GM21381 (cell line): ENCODE data around the gene KXD1.
"Not testable (repeated sequence)": the region's sequence is repeated elsewhere in the genome, so short reads cannot be mapped to it uniquely, and the experiment has no call there.

Experiments
- ATAC-seq: cut with Tn5 transposase; IDR thresholded peaks from one replicate; pipeline ENCODE4 v1.9.1; 2021; ENCODE audit warnings: mild to moderate bottlenecking, moderate library complexity; ENCODE audit not compliant: unreplicated experiment

Gene KXD1

DNA sequence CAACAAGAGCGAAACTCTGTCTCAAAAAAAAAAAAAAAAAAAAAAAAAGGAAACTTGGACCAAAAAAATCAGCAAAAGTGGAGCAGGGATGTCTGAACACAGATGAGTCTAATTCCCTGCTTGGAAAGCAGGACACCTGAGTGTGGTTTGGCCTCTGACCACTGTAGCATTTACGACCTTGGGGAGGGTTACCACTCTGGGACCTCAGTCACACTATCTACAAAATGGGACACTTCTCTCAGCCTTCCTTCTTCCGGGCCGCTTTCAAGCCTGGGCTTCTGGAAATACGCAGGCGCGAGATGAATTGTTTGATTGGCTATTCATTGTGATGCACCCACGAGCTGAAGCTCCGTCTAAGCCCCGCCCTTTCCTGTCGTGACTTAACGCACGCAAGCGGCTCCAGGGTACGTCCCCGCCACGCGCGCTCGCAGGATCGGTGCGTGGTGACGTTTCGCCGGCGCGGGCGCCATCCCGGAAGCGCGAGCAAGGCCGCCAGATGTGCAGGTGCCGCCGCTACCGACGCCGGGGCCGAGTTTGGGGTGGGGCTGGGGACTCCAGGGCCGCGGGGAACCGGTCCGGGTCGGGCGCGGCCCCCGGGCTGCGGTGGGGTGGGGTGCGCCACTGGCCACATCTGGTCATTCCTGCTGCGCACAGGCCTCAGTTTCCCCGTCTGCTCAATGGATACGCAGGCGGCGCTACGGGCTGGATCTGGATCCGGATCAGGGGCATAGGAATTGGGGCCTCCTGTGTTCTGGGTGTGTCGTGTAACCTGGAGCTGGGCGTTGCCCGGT lies at the start of gene KXD1:
KXD1 (plus strand) TSS at position 460 of the 791 bp plus-strand sequence. CDS start 4,187 bp downstream, outside the sequence.
- ATAC-seq = peak; percentile 95

DNA sequence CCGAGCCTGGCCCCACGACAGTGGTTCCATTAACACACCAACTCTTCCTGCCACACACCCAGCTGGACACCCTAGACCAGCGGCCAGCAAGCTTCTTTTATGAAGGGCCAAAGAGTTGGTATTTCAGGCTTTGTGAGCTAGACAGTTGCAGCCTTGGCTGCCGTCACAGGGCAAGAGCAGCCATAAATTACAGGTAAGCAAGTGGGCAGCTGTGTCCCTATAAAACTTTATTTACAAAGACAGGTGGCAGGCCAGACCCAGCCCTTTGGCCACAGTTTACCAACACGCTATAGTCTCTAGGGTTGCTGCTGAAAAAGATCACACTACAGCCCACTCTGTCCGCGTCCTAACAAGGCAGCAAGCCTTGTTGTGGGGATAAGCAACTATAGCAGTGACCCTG lies 49.1 kb upstream of the KXD1 start:
- ATAC-seq = no peak

GRCh38 chr19:18510216-18510615 lies 47.5 kb upstream of the KXD1 start:
- no peak for ATAC-seq

DNA sequence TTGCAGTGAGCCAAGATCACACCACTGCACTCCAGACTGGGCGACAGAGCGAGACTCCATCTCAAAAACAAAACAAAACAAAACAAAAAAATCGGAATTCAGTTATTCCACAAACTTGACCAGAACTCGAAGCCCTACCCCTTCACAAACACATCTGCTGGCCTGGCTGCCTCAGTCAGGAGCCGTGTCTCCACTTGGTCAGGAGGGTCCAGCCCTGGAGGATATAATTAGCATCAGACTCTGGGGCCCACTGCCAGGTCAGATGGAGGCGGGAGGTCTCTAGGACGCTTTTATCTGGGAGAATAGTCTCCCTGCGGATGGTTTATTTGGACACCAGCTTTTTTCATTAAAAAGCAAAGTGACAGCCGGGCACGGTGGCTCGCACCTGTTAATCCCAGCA lies 43.8 kb upstream of the KXD1 start:
- no peak for ATAC-seq

DNA sequence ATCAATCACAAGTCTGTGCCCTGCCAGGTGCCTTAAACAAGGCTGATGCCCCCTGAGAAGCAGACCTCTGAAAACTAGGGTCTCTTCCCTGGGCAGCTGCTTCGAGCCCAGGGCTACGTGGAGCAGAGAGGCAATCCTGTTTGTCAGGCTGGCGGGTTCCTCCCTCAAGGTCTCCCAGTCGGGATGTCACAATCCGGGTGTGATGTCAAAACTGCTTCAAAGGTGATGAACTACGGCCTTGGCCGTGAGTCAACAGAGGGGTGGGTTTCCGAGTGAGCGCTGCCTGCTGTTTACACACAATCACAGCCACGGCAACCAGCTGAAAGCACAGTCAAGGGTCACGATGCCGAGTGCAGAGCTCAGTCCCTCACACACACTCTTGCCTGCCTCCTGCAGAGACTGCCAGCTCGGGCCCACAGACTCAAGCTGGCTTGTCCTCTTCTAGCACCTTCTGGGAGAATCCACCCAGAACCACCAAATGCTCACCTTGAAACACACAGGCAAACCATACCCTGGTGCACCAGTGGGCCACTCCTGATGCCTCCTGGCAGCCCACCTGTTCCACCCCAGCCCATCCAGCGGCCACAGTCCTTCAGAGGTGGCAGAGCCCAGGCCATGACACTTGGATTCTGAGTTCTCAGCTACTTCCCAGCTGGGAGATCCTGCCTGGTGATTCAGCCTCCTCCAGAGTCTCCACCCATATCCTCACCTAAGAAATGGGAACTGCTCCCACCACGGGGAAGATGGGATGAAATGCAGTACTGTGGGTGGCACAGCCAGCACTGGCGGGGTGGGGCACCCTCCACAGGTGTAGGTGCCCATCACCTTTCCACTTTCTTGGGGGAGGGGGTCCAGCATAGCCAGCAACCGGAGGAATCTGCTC lies 42.6 kb upstream of the KXD1 start:
- ATAC-seq = no peak

GRCh38 chr19:18515959-18516358 lies 41.7 kb upstream of the KXD1 start:
- ATAC-seq = no peak

DNA sequence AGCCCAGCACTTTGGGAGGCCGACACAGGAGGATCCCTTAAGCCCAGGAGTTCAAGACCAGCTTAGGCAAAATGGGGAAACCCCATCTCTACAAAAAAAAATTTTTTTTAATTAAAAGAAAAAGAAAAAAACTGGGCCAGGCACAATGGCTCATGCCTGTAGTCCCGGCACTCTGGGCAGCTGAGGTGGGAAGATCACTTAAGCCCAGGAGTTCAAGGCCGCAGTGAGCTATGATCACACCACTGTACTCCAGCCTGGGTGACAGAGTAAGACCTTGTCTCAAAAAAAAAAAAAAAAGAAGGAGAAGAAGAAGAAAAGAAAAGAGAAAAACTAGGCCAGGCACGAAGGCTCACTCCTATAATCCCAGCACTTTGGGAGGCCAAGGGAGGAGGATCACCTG lies 40.1 kb upstream of the KXD1 start:
- ATAC-seq = no peak

DNA sequence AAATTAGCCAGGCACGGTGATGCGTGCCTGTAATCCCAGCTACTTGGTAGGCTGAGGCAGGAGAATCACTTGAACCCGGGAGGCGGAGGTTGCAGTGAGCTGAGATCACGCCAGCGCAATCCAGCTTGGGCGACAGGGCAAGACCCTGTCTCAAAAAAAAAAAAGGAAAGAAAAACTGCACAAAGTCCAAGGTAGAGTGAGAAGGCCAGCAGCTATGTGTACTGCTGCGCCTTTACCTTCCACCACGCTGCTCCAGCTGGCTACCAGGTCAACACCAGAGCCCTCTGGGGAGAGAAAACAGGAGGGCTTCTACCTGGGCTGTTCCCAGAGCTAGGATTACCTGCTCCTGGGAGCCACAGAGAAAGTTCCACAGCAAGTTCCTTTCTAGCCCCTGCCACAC lies 39.0 kb upstream of the KXD1 start:
- no peak for ATAC-seq

- no peak for ATAC-seq
Measured at GRCh38 chr19:18519962-18520847, 37.5 kb upstream of the KXD1 start.

DNA sequence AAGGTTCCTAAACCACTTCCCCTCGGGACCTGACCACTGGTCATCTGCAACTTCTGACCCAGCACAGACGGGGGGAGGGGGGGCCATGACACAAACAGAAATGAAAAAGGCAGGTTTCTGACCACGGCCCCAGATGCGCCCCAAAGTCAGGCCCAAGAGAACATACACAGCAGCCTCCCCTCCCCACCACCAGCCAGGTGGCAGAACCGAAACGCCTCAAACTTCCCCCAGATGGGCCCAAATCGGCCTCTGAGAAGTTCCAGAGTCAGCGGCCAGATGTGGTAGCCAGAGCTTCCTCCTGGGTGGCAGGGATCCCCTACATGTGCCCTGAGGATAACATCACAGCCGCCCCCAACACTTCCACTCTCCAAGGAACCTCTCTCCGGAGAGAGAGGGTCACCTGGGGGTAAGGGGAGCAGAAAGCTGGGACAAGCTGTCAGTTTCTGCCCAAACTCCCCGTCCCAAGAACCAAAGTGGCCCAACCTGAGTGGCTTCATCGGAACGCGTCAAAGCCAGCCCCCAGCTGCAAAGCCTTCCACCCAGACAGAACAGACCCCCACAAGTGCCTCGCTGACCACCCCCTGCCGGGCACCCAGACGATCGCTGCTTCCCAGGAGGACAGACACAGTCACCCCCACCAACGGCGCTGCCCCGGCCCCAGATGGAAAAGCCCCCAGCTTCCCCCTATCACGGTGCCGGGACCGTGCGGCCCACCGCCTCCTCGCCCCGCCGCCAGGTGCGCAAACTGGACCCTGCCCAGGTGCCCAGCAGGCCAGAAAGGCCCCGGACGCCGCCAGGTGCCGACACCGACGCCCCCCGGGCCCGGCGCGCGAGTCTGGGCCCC lies 36.6 kb upstream of the KXD1 start:
- no peak for ATAC-seq

- ATAC-seq = peak; percentile 6
Measured at GRCh38 chr19:18521692-18522123, 36.0 kb upstream of the KXD1 start, which contains the start of gene ELL. Gene ELL, minus strand, starts transcription at chr19:18522070. Its CDS starts 15 bp downstream, at chr19:18522055.

DNA sequence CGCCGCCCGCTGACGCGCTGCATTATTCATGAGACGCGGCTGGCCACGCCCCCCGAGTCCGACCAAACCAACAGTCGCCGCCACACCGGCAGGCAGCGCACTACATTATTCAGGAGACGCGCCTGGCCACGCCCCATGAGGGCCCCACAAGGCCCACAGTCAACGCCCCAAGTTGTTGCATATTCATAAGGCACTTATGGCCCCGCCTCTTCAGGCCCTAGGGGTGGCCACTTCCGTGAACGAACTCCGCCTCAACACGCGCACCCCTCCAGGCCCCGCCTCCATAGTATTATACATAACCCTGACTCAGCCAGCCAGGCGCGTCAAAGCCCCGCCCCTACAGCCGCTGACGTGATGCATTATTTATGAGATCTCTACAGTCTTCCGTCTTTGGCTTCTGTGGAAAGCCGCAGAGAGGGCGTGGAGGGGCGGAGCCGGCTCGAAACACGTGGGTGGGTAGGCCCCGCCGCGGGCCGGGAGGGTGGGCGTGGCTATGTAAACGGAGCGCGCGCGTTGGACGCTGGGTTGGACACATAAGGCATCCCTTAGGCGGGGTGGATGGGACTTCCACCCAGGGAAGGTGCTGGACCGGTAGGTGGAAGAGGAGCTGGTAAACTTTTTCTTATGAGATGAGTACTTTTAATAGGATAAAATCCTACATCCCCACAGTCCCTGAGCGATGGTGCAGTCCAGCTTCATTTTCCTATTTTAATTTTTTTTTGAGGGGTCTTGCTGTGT lies 35.4 kb upstream of the KXD1 start:
- ATAC-seq = peak; percentile 85

DNA sequence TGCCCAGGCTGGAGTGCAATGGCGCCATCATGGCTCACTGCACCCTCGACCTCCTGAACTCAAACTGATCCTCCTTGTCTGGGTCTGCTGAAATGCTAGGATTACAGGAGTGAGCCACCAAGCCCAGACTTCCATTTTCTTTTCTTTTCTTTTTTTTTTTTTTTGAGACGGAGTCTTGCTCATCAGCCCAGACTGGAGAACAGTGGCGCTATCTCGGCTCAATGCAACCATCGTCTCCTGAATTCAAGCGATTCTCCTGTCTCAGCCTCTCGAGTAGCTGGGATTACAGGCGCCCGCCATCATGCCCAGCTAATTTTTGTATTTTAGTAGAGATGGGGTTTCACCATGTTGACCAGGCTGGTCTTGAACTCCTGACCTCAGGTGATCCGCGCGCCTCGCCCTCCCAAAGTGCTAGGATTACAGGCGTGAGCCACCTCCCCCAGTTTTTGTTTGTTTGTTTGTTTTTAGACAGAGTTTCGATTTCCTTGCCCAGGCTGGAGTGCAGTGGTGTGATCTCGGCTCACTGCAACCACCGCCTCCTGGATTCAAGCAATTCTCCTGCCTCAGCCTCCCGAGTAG lies 34.7 kb upstream of the KXD1 start:
- ATAC-seq = not testable (repeated sequence)

DNA sequence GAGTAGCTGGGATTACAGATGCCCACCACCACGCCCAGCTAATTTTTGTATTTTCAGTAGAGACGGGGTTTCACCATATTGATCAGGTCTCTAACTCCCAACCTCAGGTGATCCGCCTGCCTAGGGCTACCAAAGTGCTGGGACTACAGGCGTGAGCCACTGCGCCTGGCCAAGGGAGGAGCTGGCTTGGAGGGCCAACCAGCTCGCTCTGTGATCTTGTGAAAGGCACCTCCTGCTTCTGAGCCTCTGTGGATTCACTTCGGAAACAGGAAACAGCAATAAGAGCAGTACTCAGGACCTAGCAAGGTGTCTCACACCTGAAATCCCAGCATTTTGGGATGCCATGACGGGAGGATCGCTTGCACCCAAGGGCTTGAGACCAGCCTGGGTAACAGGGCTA lies 33.8 kb upstream of the KXD1 start:
- ATAC-seq = no peak

GRCh38 chr19:18526316-18526715 lies 31.4 kb upstream of the KXD1 start:
- ATAC-seq = no peak

DNA sequence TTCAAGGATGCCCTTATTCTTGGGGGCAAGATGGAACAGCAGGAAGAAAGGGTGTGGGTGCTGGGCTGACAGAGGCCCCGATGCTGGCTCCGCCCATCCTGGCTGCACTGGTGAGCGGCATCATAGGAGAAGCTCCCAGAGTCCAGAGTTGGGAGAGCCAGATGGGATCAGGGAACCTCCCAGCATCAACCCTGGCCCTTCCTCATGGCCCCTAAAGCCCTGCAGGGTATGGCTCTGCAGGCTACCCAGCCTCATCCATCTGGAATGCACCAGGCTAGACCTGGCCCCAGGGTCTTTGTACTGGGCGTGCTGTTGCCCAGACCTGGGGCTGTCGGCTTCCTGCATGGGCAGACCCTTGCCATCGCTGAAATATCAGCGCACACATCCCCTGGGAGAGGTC lies 27.9 kb upstream of the KXD1 start:
- ATAC-seq = no peak

DNA sequence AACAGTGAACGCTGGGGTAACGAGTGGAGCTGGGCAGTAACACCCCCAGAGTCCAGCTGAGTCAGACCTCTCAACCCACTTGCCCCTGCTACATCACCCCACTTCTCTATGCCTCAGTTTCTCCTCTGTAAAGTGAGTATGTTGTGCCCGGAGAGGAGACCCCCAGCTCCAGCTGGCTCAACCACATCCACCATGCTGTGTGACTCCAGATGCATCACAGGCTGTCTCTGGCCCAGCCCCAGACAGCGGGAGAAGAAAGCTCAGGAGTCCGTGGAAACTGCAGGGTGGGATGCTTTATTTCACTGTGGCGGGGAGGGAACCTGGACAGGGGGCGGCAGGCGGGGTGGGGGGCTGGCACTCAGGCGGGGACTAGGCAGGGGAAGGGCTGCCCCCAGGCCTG lies 26.2 kb upstream of the KXD1 start:
- no peak for ATAC-seq

DNA sequence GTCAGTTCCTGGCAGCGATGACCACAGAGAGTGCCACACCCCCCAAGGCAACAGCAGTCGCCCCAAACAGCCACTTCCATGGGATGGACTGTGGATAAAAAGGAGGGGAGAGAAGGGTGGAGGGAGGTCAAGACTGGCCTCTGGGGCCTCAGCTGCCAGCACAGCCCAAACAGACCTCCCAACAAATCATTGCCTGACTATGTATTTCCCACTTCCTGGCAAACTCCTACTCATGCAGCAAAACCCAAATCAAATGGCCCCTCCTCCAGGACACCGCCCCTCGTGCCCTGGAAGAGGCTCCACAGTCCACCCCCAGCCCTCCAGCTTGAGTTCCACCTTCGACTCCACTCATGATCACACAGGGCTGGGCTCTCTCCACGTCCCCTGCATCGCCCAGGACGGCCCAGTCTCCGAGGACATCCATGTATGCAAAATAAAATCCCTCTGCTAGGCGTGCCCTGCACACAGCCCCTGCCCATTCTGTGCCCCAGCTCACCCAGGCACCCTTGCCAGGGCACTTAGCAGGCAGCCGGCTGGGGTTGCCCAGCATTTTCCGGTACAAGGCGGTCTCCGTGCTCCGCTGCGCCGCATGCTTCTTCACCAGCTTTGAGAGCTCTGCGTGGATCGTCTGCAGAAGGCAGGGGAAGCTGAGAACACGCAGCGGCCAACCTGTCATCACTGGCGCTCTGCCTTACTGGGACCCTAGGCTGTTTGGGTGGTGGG lies 25.3 kb upstream of the KXD1 start:
- no peak for ATAC-seq
